Right lobe of liver (tissue), 4 donors: ENCODE results near the gene PODXL.

ENCODE experiments used
- CTCF ChIP-seq, 4 donors: fragments of 200-600 bp in 3 of 4; fragments of 450-650 bp in 1 of 4; IDR thresholded peaks; one replicate each; pipeline versions ENCODE4 v1.5.1 to v1.8.0; 2016 to 2022; ENCODE audit warnings: antibody characterized with exemption in 4 of 4, mild to moderate bottlenecking in 2 of 4
- POLR2A ChIP-seq: fragments of 450-650 bp; IDR thresholded peaks from one replicate; pipeline ENCODE4 v1.6.1; 2017; ENCODE audit warnings: antibody characterized with exemption, mild to moderate bottlenecking
- donor health status: DM: no; HTN: no; CAD: no.
- donor health status: DM: no; HTN: no; CAD: no.
- donor health status: DM: no; HTN: yes; CAD: no.

GRCh38 chr7:131517218-131517923 is 39.1 kb downstream of the PODXL start:
- TF ChIP-seq CTCF (IDR thresholded peaks at IDR 0.05) (no peak), POLR2A (no peak)
